ENCODE measurements around the gene DCDC1. TPM values are rescaled to one million over a fixed set of nuclear protein-coding genes. Genes with fewer than 3 reads are reported as not detected.

DCDC1 gene
- total and polyA plus RNA-seq, 9 of the 15 experiments (the other 6 are each of a cell fraction or from before 2014, with no cell fraction given) = 0.05 to 0.18 (median 0.08) TPM; not detected in 3

DNA sequence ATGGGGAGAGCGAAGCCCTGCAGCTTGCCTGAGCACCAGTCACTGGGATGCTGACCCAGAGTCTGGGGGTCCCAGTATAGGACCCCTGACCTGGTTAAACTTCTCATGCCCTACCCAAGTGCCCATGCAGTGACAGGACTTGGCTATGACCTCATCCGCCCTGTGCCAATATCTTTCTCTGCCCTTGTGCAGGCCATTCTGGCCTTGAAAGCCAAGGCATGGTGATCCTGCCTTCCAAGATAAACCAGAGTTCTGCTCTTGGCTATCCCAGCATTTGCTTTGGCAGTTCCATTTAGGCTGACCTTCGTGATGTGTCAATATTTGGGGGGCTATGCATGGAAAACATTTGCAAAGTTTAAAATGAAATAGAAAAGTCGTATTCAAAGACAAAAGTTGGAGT, 542.6 kb downstream of the DCDC1 start:
- Histone ChIP-seq H4K20me1 (replicated peaks; ENCODE audit: control insufficient read depth, insufficient read depth, low read length) (no peaks in the 10 kb centered on the region), H3K36me3 (ENCODE audit: control insufficient read depth, insufficient read depth, low read length) (no peaks in the 10 kb centered on the region), H3K4me3 (no peak overlapping the region), H3K9me1 (ENCODE audit: control insufficient read depth, insufficient read depth, low read length) (no peaks in the 10 kb centered on the region), H3K9me3 (replicated peaks; ENCODE audit: control insufficient read depth, insufficient read depth, low read depth, low read length) (no peaks in the 10 kb centered on the region), H3K79me2 (ENCODE audit: control insufficient read depth, insufficient read depth, low read length) (no peaks in the 10 kb centered on the region), H3K27me3 (ENCODE audit: control insufficient read depth in 2 of 2, insufficient read depth in 2 of 2, low read length in 2 of 2) (no peaks in the 10 kb centered on the region), H3K27ac (ENCODE audit: extremely low read depth, low read depth, low read length) (no peak overlapping the region), H2AFZ (ENCODE audit: low read depth, low read length) (no peak overlapping the region), H3K9ac (ENCODE audit: insufficient read depth in 1 of 2, low read depth in 2 of 2, low read length in 2 of 2) (no peak overlapping the region), H3K4me2 (ENCODE audit: insufficient read depth, low read length) (no peak overlapping the region), H3K4me1 (replicated peaks in 1 of 2; ENCODE audit: control insufficient read depth in 2 of 2, insufficient read depth in 2 of 2, low read length in 2 of 2) (no peaks in the 10 kb centered on the region)
- intact Hi-C loops (cut with micrococcal nuclease) = loop anchor here (10.0 kb wide), 1 partner anchor 58 kb away; no protein-coding TSS in a partner anchor
- DNase-seq (ENCODE audit: extremely low read depth in 1 of 4, low spot score in 3 of 4) (no peak), ATAC-seq (no peak), FAIRE-seq (no peak)
- in situ Hi-C loops (cut with MboI) = no loop called here
- ChIA-PET POLR2A (no interaction called here), CTCF (ENCODE audit: low intra/inter-chr PET ratio) (no interaction called here)
- 0% methylated on average over 4 of the region's 4 CpGs for WGBS (ENCODE audit: insufficient coverage, low coverage, missing lambda C conversion rate)
- no TSS peak for BruUV-seq (replicated peaks)
- no peak for TF ChIP-seq HDGF (IDR thresholded peaks at IDR 0.05)

DNA sequence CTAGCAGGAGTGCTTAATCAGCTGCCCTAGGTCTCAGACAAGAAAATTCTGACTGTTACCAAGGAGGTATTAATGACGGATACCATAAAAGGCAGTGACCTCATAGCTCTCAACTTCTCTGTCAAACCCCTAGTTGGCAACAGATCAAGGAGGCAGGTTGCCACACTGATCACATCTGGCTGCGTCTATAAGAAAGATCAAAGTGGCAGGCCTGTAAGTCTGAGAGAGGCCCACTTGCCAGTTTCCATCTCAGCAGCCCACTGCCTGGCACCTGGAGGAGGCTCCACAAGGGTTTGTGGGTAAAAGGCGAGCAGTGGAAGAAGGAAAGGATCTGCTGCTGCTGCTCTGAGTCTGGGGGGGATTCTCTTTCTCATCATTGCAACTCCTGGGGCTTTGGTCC, 543.8 kb downstream of the DCDC1 start:
- CTCF ChIA-PET (ENCODE audit: low intra/inter-chr PET ratio) = no interaction called here
- 0% methylated on average over 3 of the region's 3 CpGs for WGBS (ENCODE audit: insufficient coverage, low coverage, missing lambda C conversion rate)
- TF ChIP-seq CBX1 (IDR thresholded peaks at IDR 0.05; ENCODE audit: low read depth) = no peak
- no peak for TF ChIP-seq BCL6 (CRISPR knock-in tag; IDR thresholded peaks at IDR 0.05)
- no peak for TF ChIP-seq TAF9B (IDR thresholded peaks at IDR 0.05; ENCODE audit: partially characterized antibody)
- no peak for TF ChIP-seq TCF7L2 (IDR thresholded peaks at IDR 0.05; ENCODE audit: low read depth, low read length)
- no peak for TF ChIP-seq KLF1 (tag; IDR thresholded peaks at IDR 0.05)
- TF ChIP-seq ZSCAN32 (CRISPR knock-in tag; IDR thresholded peaks at IDR 0.05) = no peak
- TF ChIP-seq CHD1 (IDR thresholded peaks at IDR 0.05; ENCODE audit: low read length) = no peak
- TF ChIP-seq ESRRA (IDR thresholded peaks at IDR 0.05; ENCODE audit: borderline replicate concordance, low read depth) = no peak
- no peak for TF ChIP-seq POLR2AphosphoS2 (IDR thresholded peaks at IDR 0.05; ENCODE audit: low read length)
- no peak for TF ChIP-seq HDAC8 (tag; IDR thresholded peaks at IDR 0.05)
- no peak for TF ChIP-seq ZNF212 (CRISPR knock-in tag; IDR thresholded peaks at IDR 0.05)
- no peak for TF ChIP-seq SAFB (IDR thresholded peaks at IDR 0.05; ENCODE audit: borderline replicate concordance, low read depth, low read length)
- TF ChIP-seq, protein P1, sequence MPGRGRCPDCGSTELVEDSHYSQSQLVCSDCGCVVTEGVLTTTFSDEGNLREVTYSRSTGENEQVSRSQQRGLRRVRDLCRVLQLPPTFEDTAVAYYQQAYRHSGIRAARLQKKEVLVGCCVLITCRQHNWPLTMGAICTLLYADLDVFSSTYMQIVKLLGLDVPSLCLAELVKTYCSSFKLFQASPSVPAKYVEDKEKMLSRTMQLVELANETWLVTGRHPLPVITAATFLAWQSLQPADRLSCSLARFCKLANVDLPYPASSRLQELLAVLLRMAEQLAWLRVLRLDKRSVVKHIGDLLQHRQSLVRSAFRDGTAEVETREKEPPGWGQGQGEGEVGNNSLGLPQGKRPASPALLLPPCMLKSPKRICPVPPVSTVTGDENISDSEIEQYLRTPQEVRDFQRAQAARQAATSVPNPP (IDR thresholded peaks at IDR 0.05; ENCODE audit: borderline replicate concordance, insufficient read depth, insufficient read length) = no peak
- no peak for TF ChIP-seq TSC22D4 (tag; IDR thresholded peaks at IDR 0.05)
- no peak for TF ChIP-seq CEBPB (tag; IDR thresholded peaks at IDR 0.05)
- no peak for TF ChIP-seq GTF2F1 (IDR thresholded peaks at IDR 0.05; ENCODE audit: low read depth, low read length)

More for the DNA sequence above, 543.8 kb downstream of the DCDC1 start:
- no peak overlapping the region for H3K4me2 ChIP-seq (ENCODE audit: insufficient read depth, low read length)
- BruUV-seq (replicated peaks) = no TSS peak
- no peak for DNase-seq (ENCODE audit: extremely low read depth in 1 of 4, low spot score in 3 of 4)
- H3K27me3 ChIP-seq (ENCODE audit: control insufficient read depth in 2 of 2, insufficient read depth in 2 of 2, low read length in 2 of 2) = no peaks in the 10 kb centered on the region
- no peaks in the 10 kb centered on the region for H3K4me1 ChIP-seq (replicated peaks in 1 of 2; ENCODE audit: control insufficient read depth in 2 of 2, insufficient read depth in 2 of 2, low read length in 2 of 2)
- FAIRE-seq = no peak
- intact Hi-C loops (cut with micrococcal nuclease) (loop anchor here (10.0 kb wide), 1 partner anchor 59 kb away; no protein-coding TSS in a partner anchor), in situ Hi-C loops (cut with MboI) (no loop called here)
- no peak overlapping the region for H3K4me3 ChIP-seq
- no peaks in the 10 kb centered on the region for H3K9me1 ChIP-seq (ENCODE audit: control insufficient read depth, insufficient read depth, low read length)
- H2AFZ ChIP-seq (ENCODE audit: low read depth, low read length) = no peak overlapping the region
- H3K36me3 ChIP-seq (ENCODE audit: control insufficient read depth, insufficient read depth, low read length) = no peaks in the 10 kb centered on the region
- H3K9me3 ChIP-seq (replicated peaks; ENCODE audit: control insufficient read depth, insufficient read depth, low read depth, low read length) = no peaks in the 10 kb centered on the region
- ATAC-seq = no peak
- H3K9ac ChIP-seq (ENCODE audit: insufficient read depth in 1 of 2, low read depth in 2 of 2, low read length in 2 of 2) = no peak overlapping the region
- H4K20me1 ChIP-seq (replicated peaks; ENCODE audit: control insufficient read depth, insufficient read depth, low read length) = no peaks in the 10 kb centered on the region
- no peaks in the 10 kb centered on the region for H3K79me2 ChIP-seq (ENCODE audit: control insufficient read depth, insufficient read depth, low read length)
- H3K27ac ChIP-seq (ENCODE audit: extremely low read depth, low read depth, low read length) = no peak overlapping the region
- POLR2A ChIA-PET = no interaction called here

All from K562 (cell line).